GM19468 (cell line): ENCODE results near the gene CAD.
"Not testable (repeated sequence)": the region's sequence is repeated elsewhere in the genome, so short reads cannot be mapped to it uniquely, and the experiment has no call there.

Experiments
- ATAC-seq: cut with Tn5 transposase; IDR thresholded peaks from one replicate; pipeline ENCODE4 v1.9.1; 2021; ENCODE audit warnings: mild to moderate bottlenecking, moderate library complexity, moderate number of reproducible peaks; ENCODE audit not compliant: unreplicated experiment; ENCODE audit errors: extremely low read depth

CAD gene

DNA sequence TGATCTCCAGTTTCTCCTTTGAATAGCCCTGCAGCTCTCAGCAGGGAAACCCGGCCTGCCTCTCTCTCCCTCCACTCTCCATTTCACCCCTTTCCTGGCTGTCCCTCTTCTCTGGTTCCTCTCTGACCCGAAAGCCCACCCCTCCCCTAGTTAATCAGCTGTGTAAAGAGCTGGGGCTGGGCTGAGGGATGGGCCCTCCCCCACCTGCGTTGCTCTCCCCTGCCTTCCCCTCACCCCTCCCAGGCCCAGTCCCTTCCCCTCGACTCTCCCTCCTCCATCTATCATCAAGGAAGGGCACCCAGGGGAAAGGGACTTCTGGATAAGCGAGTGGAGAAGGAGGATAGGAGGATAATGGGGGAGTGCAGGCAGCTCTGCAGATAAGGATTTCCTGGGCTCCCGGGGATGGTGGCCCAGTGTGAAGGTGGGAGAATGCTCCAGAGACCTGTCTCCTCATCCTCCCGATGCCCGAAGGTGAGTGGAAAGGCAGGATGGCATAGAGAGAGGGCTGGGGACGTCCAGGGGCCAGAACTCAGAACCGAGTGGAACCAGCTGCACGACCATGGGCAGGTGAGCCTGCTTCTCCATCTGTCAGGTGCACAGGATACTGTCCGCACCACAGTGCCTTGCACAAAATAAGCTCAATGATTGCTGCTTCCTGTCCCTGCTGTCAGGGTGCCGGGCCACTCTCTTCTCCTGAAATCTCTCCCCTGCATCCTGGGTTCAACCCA, 33.6 kb downstream of the CAD start:
- ATAC-seq, result no peak

DNA sequence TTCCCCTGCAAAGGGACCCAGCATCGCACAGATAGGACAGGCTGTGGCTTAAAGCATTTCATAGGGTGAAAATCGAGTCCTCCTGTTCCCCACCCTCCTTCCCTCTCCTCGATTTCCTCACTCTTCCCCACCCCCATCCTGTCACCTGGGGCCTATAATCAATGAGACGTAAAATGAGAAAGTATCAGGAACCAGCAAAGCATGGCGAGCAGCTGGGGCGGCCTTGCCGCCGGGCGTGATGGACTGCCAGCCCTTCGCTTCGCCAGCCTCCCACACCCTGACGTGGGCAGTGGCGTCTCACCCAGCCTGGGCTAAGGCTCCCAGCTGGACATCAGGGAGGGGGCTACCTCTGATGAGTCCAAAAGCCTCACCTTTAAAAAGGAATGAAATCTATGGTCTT, 34.6 kb downstream of the CAD start:
- no peak for ATAC-seq

DNA sequence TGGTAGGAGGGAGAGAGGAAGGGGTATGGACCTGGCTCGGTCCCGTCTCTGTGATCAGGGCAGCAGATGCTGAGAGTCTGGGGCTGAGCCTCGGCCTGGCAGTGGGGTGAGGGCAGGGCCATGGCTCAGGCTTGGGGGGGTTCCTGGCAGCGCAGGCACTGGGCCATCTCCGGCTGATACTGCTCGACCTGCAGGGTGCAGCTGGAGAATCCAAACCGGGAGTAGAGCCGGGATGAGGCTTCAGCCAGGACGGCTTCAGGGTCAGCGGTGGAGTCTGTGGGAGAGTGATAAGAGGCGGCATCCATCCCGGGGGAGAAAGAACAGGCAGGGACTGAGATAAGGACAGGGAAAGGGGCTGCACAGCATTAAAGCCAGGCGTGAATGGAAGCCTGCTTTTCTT, 38.0 kb downstream of the CAD start:
- ATAC-seq, result no peak

- no peak for ATAC-seq
Measured at GRCh38 chr2:27255660-27256059, 38.5 kb downstream of the CAD start.

- no peak for ATAC-seq
Measured at GRCh38 chr2:27256855-27257454, 39.8 kb downstream of the CAD start.

DNA sequence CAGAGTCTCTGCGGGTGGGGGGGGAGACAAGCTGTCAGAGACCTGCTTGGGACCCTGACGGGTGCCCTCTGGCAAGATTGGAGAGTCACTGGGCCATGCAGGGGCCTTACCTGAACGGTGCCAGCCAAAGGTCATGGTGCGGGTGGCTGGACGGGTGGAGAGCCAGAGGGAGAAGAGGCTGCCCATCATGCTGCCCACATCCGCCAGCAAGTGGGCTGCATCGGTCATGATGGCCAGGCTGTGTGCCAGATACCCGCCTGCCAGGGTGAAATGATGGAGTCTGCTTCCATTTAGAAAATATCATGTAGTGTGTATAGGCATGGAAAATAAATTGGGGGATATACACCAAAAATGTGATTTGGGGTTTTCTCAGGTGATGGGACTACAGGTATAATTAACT, 40.9 kb downstream of the CAD start:
- no peak for ATAC-seq

GRCh38 chr2:27261241-27261925, 44.2 kb downstream of the CAD start:
- no peak for ATAC-seq

DNA sequence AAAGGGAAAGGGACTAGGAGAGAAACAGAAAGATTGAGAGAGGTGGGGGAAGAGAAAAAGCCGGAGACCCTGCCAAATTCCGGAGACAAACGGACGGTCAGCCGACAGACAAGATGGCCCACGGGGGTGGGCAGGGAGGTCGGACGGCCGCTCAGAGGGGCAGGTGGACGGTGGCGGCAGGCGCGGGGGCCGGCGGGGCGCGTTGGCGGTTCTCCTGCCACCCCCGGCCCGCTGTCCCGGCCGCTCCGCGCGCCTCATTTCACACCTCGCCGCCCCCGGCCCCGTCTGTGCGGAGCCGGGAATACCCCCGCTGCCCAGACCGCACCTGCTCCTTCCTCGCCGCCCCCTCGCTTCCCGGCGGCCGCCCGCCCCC, 44.7 kb downstream of the CAD start:
- no peak for ATAC-seq

DNA sequence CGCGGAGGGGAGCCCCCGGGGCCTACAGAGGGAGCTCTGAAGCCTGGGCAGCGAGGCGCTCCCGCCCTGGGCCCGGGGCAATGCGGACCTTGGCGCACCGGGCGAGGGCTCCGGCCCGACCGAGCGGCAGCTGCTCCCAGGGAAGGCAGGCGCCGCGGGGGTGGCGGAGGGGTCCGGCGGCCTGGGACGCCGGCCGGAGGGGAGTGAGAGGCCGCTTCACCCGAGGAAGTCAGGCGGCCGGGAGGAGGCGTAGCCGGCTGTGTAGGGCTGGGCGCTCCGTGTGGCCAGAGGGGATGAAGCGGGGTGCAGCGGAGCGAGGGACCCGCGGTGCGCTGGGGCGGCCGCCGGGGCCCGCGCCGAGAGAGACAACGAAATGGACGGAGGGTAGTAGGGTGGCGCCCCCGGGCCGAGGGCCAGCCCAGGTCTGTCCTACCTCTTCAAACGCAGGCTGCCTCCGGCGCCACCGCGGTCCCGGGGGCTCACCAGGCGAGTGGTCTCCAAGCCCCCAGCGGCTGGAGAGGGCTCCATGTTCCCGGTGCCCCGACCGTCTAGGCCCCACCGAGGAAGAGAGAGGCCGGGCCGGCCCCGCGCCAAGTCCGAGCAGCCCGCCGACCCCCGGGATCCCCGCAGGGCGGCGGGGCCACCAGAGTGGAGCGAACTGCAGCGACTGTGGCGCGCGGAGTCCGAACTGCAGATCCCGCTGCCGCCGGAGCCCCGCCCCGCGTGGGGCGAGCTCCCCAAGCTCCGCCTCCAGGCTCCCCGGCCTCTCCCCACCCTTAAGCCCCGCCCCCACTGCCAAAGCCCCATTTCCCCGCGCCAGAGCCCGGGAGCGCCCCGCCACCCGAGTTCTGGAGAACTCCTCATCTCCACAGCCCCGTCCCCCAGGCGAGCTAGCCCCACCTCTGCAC, 45.5 kb downstream of the CAD start, which contains the start of gene SLC30A3:
Gene SLC30A3 (minus strand): TSS at position 669 of the 908 bp plus-strand sequence. CDS start 141 bp downstream, at position 528.
- ATAC-seq, result no peak

DNA sequence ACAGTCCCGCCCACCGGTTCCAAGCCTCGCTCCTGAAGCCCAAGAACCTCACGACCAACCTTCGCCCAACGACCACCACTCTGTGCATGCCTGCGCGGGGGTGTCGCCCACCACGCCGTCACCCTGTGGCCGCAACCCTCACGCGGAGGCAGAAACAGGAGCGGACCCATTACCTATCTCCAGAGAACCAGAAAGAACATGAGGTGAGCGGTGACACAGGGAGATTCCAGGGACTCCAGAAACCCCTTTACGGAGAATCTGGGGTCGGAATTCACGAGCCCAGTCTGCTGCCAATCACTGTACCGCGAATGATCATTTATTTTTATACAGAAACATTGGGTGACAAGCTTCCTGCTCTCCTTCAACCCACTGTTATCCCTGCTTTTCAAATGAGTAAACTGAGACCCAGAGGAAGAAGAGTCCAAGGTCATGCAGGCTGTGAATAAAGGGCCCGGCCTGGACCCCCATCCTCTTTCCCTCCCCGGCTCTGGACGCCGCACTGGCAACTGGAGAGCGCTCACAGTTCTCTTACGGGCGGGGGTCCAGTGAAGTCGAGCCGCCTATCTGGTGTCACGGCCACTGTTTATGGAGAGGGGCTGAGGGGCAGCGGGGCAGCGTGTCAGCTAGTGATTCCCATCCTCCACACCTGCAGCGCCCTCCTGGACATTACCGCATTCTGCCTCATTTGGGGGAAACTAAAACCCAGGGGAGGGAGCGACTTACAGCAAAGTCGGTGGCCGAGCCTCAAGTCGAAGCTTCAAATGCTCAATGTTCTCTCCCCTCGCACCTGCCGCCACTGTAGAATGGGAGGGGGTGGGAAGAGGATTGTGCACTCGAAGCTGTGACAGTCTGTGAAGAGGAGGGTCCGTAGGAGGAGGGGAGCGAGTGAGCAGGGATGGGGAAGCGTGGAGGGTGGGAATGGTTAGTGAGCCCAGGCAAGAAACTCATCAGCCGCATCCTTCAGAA, 46.4 kb downstream of the CAD start:
- ATAC-seq, result no peak

GRCh38 chr2:27264253-27264752, 47.1 kb downstream of the CAD start:
- no peak for ATAC-seq

GRCh38 chr2:27264753-27265535, 47.8 kb downstream of the CAD start:
- no peak for ATAC-seq

- no peak for ATAC-seq
Measured at GRCh38 chr2:27265536-27265870, 48.3 kb downstream of the CAD start.

DNA sequence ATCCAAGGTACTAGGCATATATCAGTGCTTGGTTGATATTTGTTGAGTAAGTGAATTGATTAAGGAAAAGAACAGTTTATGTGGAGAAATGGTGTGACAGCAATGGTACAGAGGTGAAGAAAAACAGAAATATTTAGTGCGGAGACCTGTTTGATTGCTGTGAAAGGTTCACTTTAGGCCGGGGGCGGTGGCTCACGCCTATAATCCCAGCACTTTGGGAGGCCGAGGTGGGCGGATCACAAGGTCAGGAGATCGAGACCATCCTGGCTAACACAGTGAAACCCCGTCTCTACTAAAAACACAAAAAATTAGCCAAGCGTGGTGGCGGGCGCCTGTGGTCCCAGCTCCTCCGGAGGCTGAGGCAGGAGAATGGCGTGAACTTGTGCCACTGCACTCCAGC, 51.1 kb downstream of the CAD start:
- not testable (repeated sequence) for ATAC-seq

- no peak for ATAC-seq
Measured at GRCh38 chr2:27270131-27270530, 53.0 kb downstream of the CAD start.

DNA sequence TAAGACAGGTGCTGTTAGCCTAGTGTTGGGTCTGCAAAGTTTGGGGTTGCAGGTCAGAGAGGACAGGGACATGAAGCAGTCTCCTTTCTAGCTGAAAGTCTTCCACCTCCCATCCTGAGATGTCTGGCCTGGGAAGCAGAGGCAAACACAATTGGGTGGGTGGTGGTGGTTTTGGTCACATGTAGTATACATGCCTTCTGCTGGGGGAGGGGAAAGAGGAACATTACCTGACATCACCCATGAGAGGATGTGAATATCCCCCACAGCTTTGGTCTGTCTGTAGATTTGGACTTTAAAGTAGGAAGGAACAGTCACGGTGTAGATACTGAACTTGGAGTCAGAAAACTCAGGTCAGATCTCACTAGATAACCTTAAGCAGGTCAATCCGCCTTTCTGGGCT, 53.5 kb downstream of the CAD start:
- no peak for ATAC-seq

DNA sequence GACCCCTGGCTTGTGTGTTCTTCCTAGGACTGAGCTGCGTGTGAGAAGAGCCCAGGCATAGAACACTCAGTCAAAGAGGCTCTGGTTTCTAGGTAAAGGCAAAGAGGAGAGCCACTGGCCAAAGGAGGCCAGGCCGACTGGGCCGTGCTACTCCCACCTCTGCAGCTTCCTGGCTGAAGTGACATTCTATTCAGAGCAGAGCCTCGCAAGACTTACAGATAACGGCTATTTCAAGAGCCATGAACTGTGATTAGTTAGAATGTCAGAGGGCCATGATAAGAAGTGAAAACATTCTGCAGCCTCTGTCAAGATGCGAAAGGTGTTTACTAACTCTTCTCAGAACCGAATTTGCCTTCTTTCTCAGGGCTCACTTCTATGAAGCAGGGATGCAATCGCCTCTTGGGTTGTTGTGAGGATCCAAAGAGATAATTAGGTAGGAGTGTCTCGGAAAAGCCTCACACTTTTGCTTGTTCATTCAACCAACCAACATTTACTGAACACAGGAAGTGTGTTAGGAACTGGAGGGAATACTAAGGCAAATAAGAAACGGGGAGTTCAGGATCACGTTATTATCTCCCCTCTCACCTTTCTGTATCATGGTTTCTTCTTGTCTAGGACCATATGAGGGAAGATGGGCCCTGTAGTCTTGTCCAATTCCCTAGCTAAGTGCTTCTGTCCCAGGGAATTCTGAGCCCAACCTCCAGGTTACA, 54.6 kb downstream of the CAD start:
- no peak for ATAC-seq
